Kidney (tissue), 14 donors: ENCODE results near the gene BEST4. TPM values are rescaled to one million over a fixed set of nuclear protein-coding genes. Genes with fewer than 3 reads are reported as not detected.

Experiments used
- DNase-seq, 5 donors: peaks; one replicate each; pipeline ENCODE4 v3.0.0-alpha.2; 2013 to 2020
- FAIRE-seq: peaks from 2 replicates; lab custom pipeline; 2012; peaks lifted over from hg19 to GRCh38; lab: Jason Lieb, UNC
- H3K27ac ChIP-seq, 2 donors: one replicate each; pipeline ENCODE4 v1.7.0; 2013; ENCODE audit warnings: low read depth in 2 of 2, low read length in 2 of 2, inconsistent platforms in 1 of 2
- H3K27me3 ChIP-seq: one replicate; pipeline ENCODE4 v1.7.1; 2013; ENCODE audit warnings: low read length, inconsistent platforms; ENCODE audit not compliant: control insufficient read depth, insufficient read depth
- H3K36me3 ChIP-seq, 3 donors: one replicate each; pipeline versions ENCODE4 v1.7.0 to v1.7.1; 2013; ENCODE audit warnings: low read length in 3 of 3, control low read depth in 1 of 3, inconsistent platforms in 1 of 3; ENCODE audit not compliant: insufficient read depth in 3 of 3, control insufficient read depth in 2 of 3
- H3K4me1 ChIP-seq, 3 donors: one replicate each; pipeline versions ENCODE4 v1.7.0 to v1.7.1; 2013; ENCODE audit warnings: low read length in 3 of 3, inconsistent platforms in 1 of 3, low read depth in 1 of 3; ENCODE audit not compliant: control insufficient read depth in 2 of 3, insufficient read depth in 2 of 3
- H3K4me3 ChIP-seq, 3 donors: one replicate each; pipeline versions ENCODE4 v1.7.0 to v1.8.1; 2013; ENCODE audit warnings: low read length in 3 of 3, control low read depth in 1 of 3, inconsistent platforms in 1 of 3
- H3K9ac ChIP-seq, 3 donors: one replicate each; pipeline versions ENCODE4 v1.7.0 to v1.7.1; 2013; ENCODE audit warnings: low read length in 3 of 3, control low read depth in 1 of 3, inconsistent platforms in 1 of 3
- H3K9me3 ChIP-seq, 3 donors: one replicate each; pipeline versions ENCODE4 v1.7.0 to v1.7.1; 2013; ENCODE audit warnings: low read length in 3 of 3, control low read depth in 1 of 3, inconsistent platforms in 1 of 3; ENCODE audit not compliant: control insufficient read depth in 2 of 3, insufficient read depth in 1 of 3
- intact Hi-C: fragments of 100-400 bp; cut with DNase I; formaldehyde crosslinking; loops from one replicate; pipeline ENCODE4 v1.11.1; 2022
- polyA plus RNA-seq: library from polyadenylated mRNA; stranded (reverse); fragments of 350-450 nt; fragmentation: Illumina TruSeq; extraction: RNeasy Lipid Tissue Mini Kit (QIAGEN cat#74804); gene quantifications from one replicate; pipeline ENCODE4 v1.2.3, GENCODE V29; 2014; ENCODE audit warnings: low read depth, low replicate concordance; ENCODE audit not compliant: insufficient read depth
- total RNA-seq: library from RNA; stranded (reverse); fragmentation: NEBNext Ultra II Directional; extraction: Animal tissue kit (Norgen Biotek cat#: 25700); gene quantifications from one replicate; pipeline ENCODE4 v1.2.1, GENCODE V29; 2021
- TF ChIP-seq, protein P1 (sequence below): IDR thresholded peaks from 3 replicates; pipeline ENCODE4 v1.5.1; 2012; ENCODE audit warnings: mild to moderate bottlenecking, moderate library complexity, borderline replicate concordance; ENCODE audit not compliant: insufficient read depth; ENCODE audit errors: extremely low read depth
- donor health status: control.
- donor health status: control.
- donor health status: control.
- donor health status: control.
- donor health status: control.
- donor health status: DM: yes; HTN: yes; CAD: no.
- donor health status: Normal renal cell carcinoma (clear cell type).

BEST4 gene
- total and polyA plus RNA-seq, 2 donors from 2014 or later = 0.37 to 0.50 TPM

DNA sequence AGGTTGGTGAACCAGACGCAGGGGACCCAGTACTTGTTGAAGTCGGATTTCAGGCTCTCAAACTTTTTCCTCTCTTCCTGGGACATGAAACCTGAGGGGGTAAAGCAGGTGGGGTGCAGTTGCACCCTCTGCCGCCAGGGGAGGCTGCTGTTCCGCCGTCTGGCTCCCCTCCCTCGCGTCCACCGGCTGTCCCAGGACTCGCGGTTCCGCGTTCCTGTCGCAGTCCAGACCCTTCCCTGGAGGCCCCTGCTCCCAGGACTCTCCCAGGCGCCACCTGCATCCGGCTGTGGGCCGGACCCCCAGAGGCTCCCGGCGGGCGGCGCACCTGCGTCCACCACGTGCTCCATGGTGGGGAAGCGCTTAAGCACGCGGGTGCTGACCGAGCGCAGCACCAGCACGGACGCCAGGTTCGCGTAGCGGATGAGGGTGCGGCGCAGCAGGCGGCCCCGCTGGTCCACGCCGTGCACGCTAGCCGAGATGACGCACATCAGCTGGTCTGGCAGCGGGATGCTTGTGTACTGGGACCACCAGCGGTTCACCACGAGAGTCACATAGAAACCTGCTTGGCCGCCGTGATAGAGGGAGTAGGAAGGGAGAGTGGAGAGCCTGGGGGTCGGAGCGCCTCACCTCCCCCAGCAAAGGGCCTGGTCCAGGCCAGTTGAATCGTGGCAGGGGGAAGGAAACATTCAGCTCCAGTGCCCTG, 1.7 kb downstream of the BEST4 start:
- Histone ChIP-seq H3K4me3 (peak overlapping the region; percentile 19 to 54 (median 26)), H3K27me3 (no peaks in the 10 kb centered on the region), H3K27ac (peak overlapping the region; percentile 1 to 60), H3K9ac (peak overlapping the region in 2 of 3 donors; percentile 60 to 73), H3K9me3 (no peaks in the 10 kb centered on the region), H3K4me1 (peaks cover 0 to 23% (median 8%) of the 10 kb centered on the region in 3 donors), H3K36me3 (peaks cover 0 to under 1% (median 0%) of the 10 kb centered on the region in 3 donors)
- TF ChIP-seq, protein P1, sequence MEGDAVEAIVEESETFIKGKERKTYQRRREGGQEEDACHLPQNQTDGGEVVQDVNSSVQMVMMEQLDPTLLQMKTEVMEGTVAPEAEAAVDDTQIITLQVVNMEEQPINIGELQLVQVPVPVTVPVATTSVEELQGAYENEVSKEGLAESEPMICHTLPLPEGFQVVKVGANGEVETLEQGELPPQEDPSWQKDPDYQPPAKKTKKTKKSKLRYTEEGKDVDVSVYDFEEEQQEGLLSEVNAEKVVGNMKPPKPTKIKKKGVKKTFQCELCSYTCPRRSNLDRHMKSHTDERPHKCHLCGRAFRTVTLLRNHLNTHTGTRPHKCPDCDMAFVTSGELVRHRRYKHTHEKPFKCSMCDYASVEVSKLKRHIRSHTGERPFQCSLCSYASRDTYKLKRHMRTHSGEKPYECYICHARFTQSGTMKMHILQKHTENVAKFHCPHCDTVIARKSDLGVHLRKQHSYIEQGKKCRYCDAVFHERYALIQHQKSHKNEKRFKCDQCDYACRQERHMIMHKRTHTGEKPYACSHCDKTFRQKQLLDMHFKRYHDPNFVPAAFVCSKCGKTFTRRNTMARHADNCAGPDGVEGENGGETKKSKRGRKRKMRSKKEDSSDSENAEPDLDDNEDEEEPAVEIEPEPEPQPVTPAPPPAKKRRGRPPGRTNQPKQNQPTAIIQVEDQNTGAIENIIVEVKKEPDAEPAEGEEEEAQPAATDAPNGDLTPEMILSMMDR = peak; percentile 92
- intact Hi-C loops = loop anchor here (10.0 kb wide), 1 partner anchor 49 kb away; no protein-coding TSS in a partner anchor
- FAIRE-seq (no peak), DNase-seq (peak; percentile 89 to 94 (median 91))

DNA sequence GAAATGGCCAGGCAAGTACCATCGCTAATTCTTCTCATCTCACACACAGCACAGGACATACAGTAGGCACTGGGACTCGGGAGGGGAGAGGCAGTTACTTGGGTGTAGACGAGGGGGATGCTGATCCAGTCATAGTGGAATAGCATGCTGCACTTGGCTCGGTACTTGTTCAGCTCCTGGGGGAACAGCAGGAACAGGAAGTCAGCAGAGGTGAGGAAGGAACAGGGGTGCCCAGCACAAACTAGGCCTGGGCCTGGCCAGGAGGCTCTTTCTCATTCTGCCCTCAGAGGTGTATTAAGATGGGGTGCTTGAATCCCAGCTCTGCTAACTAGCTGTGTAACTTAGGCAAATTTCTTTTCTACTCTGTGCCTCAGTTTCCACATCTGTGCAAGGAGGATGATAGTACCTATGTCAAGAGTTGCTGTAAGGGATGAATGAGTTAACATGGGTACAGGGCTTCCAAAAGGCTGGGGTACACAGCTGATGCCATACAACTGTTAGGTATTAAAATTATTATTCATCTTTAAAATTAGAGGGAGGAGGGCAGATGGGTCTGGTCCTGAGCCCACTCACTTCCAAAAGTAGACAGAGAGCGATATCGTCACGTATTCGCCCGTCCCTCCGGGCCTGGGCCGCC, 2.4 kb downstream of the BEST4 start:
- no peak overlapping the region for H3K27ac ChIP-seq
- peaks cover 0 to 23% (median 8%) of the 10 kb centered on the region in 3 donors for H3K4me1 ChIP-seq
- intact Hi-C loops = loop anchor here (10.0 kb wide), 1 partner anchor 49 kb away; no protein-coding TSS in a partner anchor
- FAIRE-seq (no peak), DNase-seq (peak in 1 of 5 donors; percentile 58)
- peak overlapping the region in 2 of 3 donors; percentile 13 to 54 for H3K4me3 ChIP-seq
- no peaks in the 10 kb centered on the region for H3K9me3 ChIP-seq
- H3K36me3 ChIP-seq = peaks cover 0 to 4% (median 2%) of the 10 kb centered on the region in 3 donors
- no peaks in the 10 kb centered on the region for H3K27me3 ChIP-seq
- TF ChIP-seq, protein P1 = no peak
- peak overlapping the region in 2 of 3 donors; percentile 50 to 73 for H3K9ac ChIP-seq

DNA sequence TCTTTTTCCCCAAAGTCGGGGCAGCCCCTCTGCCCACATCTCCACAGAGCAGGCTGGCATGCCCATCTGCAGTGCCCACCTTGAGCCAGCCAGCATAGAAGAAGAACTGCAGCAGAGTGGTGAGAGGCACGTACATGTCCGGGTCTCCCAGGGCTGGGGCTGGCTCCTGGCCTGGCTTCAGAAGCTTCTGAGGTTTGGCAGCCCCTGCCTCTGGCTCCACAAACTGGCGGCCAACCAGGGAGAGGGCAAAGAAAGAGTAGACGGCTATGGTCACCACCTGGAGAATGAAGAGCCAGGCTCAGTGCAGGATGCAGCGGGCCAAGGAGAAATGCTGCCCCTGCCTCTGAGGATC, 3.0 kb downstream of the BEST4 start:
- no peak overlapping the region for H3K9ac ChIP-seq
- DNase-seq (peak in 2 of 5 donors; percentile 61 to 76), FAIRE-seq (no peak)
- no peak overlapping the region for H3K4me3 ChIP-seq
- peaks cover 0 to 23% (median 8%) of the 10 kb centered on the region in 3 donors for H3K4me1 ChIP-seq
- H3K36me3 ChIP-seq = peaks cover 0 to 4% (median 2%) of the 10 kb centered on the region in 3 donors
- TF ChIP-seq, protein P1 = no peak
- H3K27ac ChIP-seq = no peak overlapping the region
- no peaks in the 10 kb centered on the region for H3K27me3 ChIP-seq
- H3K9me3 ChIP-seq = no peaks in the 10 kb centered on the region
- intact Hi-C loops = loop anchor here (10.0 kb wide), 1 partner anchor 50 kb away; no protein-coding TSS in a partner anchor
